GM23248 (cell line): Measurements from ENCODE around the gene PIP5KL1. TPM values are rescaled to one million over a fixed set of nuclear protein-coding genes. Genes with fewer than 3 reads are reported as not detected.
A peak's percentile ranks its signal among the peaks of the same experiment; 100 is the strongest.

Experiments used
- DNase-seq: peaks from one replicate; pipeline ENCODE4 v3.0.0-alpha.2; 2015
- H2AFZ ChIP-seq: fragments of 200-600 bp; sonication (generic); 2 replicates; pipeline ENCODE4 v1.6.1; 2016; ENCODE audit warnings: antibody characterized with exemption
- H3F3A ChIP-seq: fragments of 200-600 bp; sonication (generic); 2 replicates; pipeline ENCODE4 v1.6.1; 2016; ENCODE audit warnings: mild to moderate bottlenecking, antibody characterized with exemption, mixed run types; ENCODE audit not compliant: insufficient read depth
- H3K27ac ChIP-seq: fragments of 200-600 bp; sonication (generic); 2 replicates; pipeline ENCODE4 v1.5.1; 2016; ENCODE audit warnings: mild to moderate bottlenecking
- H3K27me3 ChIP-seq: fragments of 200-600 bp; sonication (generic); replicated peaks from 2 replicates; pipeline ENCODE4 v1.6.1; 2016; ENCODE audit warnings: mild to moderate bottlenecking; ENCODE audit not compliant: insufficient read depth
- H3K36me3 ChIP-seq: fragments of 200-600 bp; sonication (generic); 2 replicates; pipeline ENCODE4 v1.6.1; 2016; ENCODE audit warnings: low read depth, mild to moderate bottlenecking
- H3K4me1 ChIP-seq: fragments of 200-600 bp; sonication (generic); 2 replicates; pipeline ENCODE4 v1.6.1; 2016; ENCODE audit warnings: mild to moderate bottlenecking; ENCODE audit not compliant: insufficient read depth
- H3K4me2 ChIP-seq: fragments of 200-600 bp; sonication (generic); one replicate; pipeline ENCODE4 v1.6.1; 2016; ENCODE audit warnings: mild to moderate bottlenecking; ENCODE audit not compliant: unreplicated experiment
- H3K4me3 ChIP-seq: fragments of 200-600 bp; sonication (generic); 2 replicates; pipeline ENCODE4 v1.5.1; 2016; ENCODE audit warnings: mild to moderate bottlenecking
- H3K79me2 ChIP-seq: fragments of 200-600 bp; sonication (generic); 2 replicates; pipeline ENCODE4 v1.6.1; 2016; ENCODE audit warnings: mild to moderate bottlenecking; ENCODE audit not compliant: insufficient read depth
- H3K9ac ChIP-seq: fragments of 200-600 bp; sonication (generic); 2 replicates; pipeline ENCODE4 v1.6.1; 2016; ENCODE audit warnings: mild to moderate bottlenecking
- H3K9me2 ChIP-seq: fragments of 200-600 bp; sonication (generic); 2 replicates; pipeline ENCODE4 v1.6.1; 2016; ENCODE audit warnings: mixed run types, mild to moderate bottlenecking, moderate library complexity; ENCODE audit not compliant: insufficient read depth
- H3K9me3 ChIP-seq: fragments of 200-600 bp; sonication (generic); one replicate; pipeline ENCODE4 v1.6.1; 2017; ENCODE audit warnings: low read depth
- H4K20me1 ChIP-seq: fragments of 200-600 bp; sonication (generic); 2 replicates; pipeline ENCODE4 v1.6.0; 2016; ENCODE audit not compliant: insufficient read depth
- EZH2 ChIP-seq: fragments of 200-600 bp; sonication (generic); IDR thresholded peaks from 2 replicates; pipeline ENCODE4 v1.6.1; 2018; ENCODE audit warnings: antibody characterized with exemption, mild to moderate bottlenecking; ENCODE audit not compliant: insufficient read depth, poor library complexity, severe bottlenecking
- EZH2phosphoT487 ChIP-seq: fragments of 200-600 bp; sonication (generic); IDR thresholded peaks from 2 replicates; pipeline ENCODE4 v1.6.1; 2018; ENCODE audit warnings: antibody characterized with exemption, moderate library complexity, mild to moderate bottlenecking, low read depth; ENCODE audit not compliant: insufficient read depth
- WGBS, 2 experiments: methylation state at CpG; one replicate each; pipeline ENCODE4 v1.1.6; 2015 to 2017; ENCODE audit warnings: low lambda C conversion rate in 2 of 2, low coverage in 1 of 2; ENCODE audit errors: missing lambda C conversion rate in 2 of 2; 5-methylcytosine and 5-hydroxymethylcytosine counted together
- in situ Hi-C: fragments of 300-500 bp; cut with MboI; formaldehyde crosslinking; loops from 2 replicates; pipeline ENCODE4 v1.15.0; 2020
- polyA plus RNA-seq: library from polyadenylated mRNA; unstranded; fragments of >200 nt; fragmentation: Nextera tagmentation; extraction: Ambion mirVana; gene quantifications from 2 replicates; pipeline ENCODE4 v1.2.1, GENCODE V29; 2016
- total RNA-seq: library from RNA; depleted of rRNA; stranded (reverse); fragments of >200 nt; shearing (Covaris generic); gene quantifications from 2 replicates; pipeline ENCODE4 v1.2.3, GENCODE V29; 2014

The PIP5KL1 gene
- total and polyA plus RNA-seq, 2 experiments from 2014 or later = 5.5 to 8.8 TPM

DNA sequence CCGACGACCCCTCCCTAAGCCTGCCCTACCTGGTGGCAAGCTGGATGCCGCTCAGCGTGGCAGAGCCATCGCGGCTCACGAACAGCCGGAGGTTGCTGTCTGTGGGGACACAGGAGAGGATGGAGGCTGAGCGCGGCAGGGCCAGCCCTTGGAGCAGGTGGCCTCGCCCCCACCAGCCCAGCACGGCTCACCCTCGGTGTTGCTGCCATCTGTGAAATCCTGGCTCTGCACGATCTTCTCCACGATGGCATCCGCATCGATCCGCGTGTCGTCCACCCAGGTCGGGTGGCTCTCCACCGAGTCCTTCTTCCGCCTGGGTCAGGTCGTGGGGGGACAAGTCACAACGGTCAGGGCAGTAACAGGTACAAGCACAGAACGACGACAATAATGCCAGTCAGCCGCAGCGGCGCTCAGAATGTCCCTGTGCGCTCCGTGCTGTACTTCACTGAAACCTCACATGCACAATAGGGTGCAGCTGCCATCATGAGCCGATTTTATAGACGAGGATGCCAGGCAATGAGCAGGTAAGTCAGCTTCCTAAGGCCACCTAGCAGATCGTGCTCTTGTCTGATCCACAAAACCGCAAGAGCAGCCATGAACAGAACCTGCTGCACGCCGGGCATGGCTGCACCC is 14.1 kb upstream of the PIP5KL1 start:
- no peaks in the 10 kb centered on the region for H4K20me1 ChIP-seq
- no peak overlapping the region for H2AFZ ChIP-seq
- no peaks in the 10 kb centered on the region for H3F3A ChIP-seq
- no peak overlapping the region for H3K4me3 ChIP-seq
- no peaks in the 10 kb centered on the region for H3K79me2 ChIP-seq
- no peaks in the 10 kb centered on the region for H3K27me3 ChIP-seq
- TF ChIP-seq EZH2 (no peak), EZH2phosphoT487 (no peak)
- no peaks in the 10 kb centered on the region for H3K4me1 ChIP-seq
- no peaks in the 10 kb centered on the region; the same call in 1 of the 2 replicates for H3K36me3 ChIP-seq
- H3K9ac ChIP-seq = no peak overlapping the region
- no peaks in the 10 kb centered on the region for H3K9me2 ChIP-seq
- no peak for DNase-seq
- no peak overlapping the region for H3K27ac ChIP-seq
- WGBS, 2 experiments = 92 to 93% methylated on average over 38 of the region's 38 CpGs
- no peak overlapping the region for H3K4me2 ChIP-seq
- H3K9me3 ChIP-seq = no peaks in the 10 kb centered on the region
- in situ Hi-C loops = loop anchor here (10.0 kb wide), 2 partner anchors 90 to 160 kb away; no protein-coding TSS in a partner anchor

DNA sequence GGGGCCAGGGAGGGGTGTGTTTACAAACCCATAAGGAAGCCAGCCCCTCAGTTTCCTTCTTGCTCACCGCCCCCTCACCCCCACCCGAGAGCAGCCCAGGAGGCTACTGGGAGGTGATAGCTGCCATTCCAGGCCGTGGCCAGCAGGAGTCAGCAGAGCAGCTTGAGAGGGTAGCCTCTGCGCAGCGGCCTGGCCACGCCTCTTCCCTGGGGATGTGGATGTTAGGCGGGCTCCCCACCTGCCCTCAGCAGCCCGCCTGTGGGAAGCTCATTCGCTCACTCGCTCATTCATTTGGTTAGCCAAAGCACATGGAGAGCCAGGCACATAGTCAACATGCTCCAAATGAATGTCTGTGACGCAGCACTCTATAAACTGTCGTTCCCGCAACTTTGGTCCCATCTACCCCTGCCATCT is 13.2 kb upstream of the PIP5KL1 start:
- Histone ChIP-seq H3K27me3 (no peaks in the 10 kb centered on the region), H3K27ac (no peak overlapping the region), H3K36me3 (no peaks in the 10 kb centered on the region; the same call in 1 of the 2 replicates), H3F3A (no peaks in the 10 kb centered on the region), H3K9ac (no peak overlapping the region), H3K9me3 (no peaks in the 10 kb centered on the region), H3K4me1 (no peaks in the 10 kb centered on the region), H3K9me2 (no peaks in the 10 kb centered on the region), H3K79me2 (no peaks in the 10 kb centered on the region), H4K20me1 (no peaks in the 10 kb centered on the region), H3K4me3 (no peak overlapping the region), H3K4me2 (no peak overlapping the region), H2AFZ (no peak overlapping the region)
- in situ Hi-C loops = loop anchor here (10.0 kb wide), 2 partner anchors 91 to 161 kb away; no protein-coding TSS in a partner anchor
- TF ChIP-seq EZH2 (no peak), EZH2phosphoT487 (no peak)
- 23 to 26% methylated on average over 12 of the region's 13 CpGs for WGBS, 2 experiments
- DNase-seq = peak; percentile 89

DNA sequence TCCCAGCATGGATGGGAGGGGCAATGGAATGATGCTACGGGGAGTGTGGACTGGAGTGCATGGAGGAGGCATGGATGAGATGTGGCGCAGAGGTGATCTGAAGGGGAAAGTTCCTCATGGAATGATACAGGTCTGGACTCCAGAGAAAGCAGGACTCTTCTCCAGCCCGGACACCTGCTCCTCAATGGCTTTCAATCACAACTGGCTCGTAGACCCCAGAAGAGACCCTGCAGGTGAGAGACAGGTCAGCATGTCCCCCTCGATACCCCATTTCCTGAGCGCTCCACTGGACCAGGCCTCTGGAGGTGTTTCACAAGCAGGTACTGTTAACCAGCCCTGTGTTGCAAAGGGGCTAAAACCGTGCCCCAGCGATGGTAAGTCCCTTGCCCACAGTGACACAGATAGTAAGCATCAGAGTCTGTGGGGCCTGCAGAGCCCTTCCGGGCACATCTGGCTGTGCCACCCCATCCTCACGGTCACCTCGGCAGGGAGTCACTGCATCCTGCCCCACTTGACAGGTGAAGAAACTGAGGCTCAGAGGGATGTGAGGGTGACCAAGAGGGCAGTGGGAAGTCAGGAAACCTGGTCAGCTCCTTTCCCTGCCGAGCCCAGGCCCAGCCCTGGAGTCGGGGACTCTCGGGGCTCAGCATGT is 12.6 kb upstream of the PIP5KL1 start:
- H3K4me3 ChIP-seq = no peak overlapping the region
- WGBS, 2 experiments = 70 to 72% methylated on average over 14 of the region's 14 CpGs

DNA sequence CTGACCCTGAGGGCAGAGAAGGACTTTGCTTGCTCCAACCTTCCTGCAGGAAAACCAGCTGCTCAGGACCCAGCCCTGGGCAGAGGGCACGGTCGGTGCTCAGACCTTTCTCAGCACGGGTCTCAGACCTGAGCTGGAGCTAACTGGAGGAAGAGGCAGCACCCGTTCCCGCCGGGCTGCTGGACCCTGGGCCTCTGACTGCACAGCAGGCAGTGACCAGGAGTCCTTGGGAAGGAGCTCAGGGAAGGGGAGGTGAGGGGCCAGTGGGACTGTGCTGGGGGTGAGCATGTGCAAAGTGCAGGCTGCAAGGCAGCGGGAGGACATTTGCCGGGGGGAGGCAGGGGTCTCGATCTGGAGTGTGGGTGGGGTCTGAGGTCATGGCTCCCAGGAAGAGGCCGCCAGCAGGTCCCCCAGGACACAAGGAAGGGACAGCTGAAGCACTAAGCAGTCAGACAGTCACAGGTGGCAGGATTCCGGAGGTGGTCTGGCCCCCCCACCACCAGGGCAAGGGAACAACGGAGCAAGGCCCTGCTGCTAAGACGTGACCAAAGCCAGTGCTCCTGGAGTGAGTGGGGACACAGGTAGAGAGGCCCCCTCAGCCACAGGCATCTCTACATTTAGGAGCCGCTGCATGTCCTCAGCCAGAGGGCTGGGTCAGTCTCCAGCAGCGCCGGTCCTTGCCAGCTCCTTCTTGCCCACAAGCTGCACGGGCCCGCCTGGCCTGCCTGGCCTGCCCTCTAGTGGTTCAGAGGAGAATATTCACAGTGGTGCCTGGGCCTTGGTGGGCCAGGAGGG is 11.8 kb upstream of the PIP5KL1 start:
- TF ChIP-seq EZH2 (no peak), EZH2phosphoT487 (no peak)
- H4K20me1 ChIP-seq = no peaks in the 10 kb centered on the region
- H3K36me3 ChIP-seq = no peaks in the 10 kb centered on the region; the same call in 1 of the 2 replicates
- no peaks in the 10 kb centered on the region for H3K27me3 ChIP-seq
- no peak overlapping the region for H3K4me3 ChIP-seq
- H3K9ac ChIP-seq = no peak overlapping the region
- 0 out of 2 replicates have a peak, but pooled peaks cover 5% of the 10 kb centered on the region for H3K4me1 ChIP-seq
- no peaks in the 10 kb centered on the region for H3K9me2 ChIP-seq
- peak; percentile 86 for DNase-seq
- H3K79me2 ChIP-seq = peaks cover 2% of the 10 kb centered on the region
- H3K4me2 ChIP-seq = no peak overlapping the region
- no peak overlapping the region for H2AFZ ChIP-seq
- H3K27ac ChIP-seq = no peak overlapping the region
- H3F3A ChIP-seq = no peaks in the 10 kb centered on the region
- no peaks in the 10 kb centered on the region for H3K9me3 ChIP-seq
- 61% methylated on average over 18 of the region's 18 CpGs for WGBS, 2 experiments
- in situ Hi-C loops = loop anchor here (10.0 kb wide), 2 partner anchors 92 to 162 kb away; no protein-coding TSS in a partner anchor

More for the DNA sequence above, 12.6 kb upstream of the PIP5KL1 start:
- Histone ChIP-seq H4K20me1 (no peaks in the 10 kb centered on the region), H3K9ac (no peak overlapping the region), H2AFZ (no peak overlapping the region), H3K27me3 (no peaks in the 10 kb centered on the region), H3K4me2 (no peak overlapping the region), H3K9me2 (no peaks in the 10 kb centered on the region), H3F3A (no peaks in the 10 kb centered on the region), H3K27ac (no peak overlapping the region), H3K9me3 (no peaks in the 10 kb centered on the region), H3K4me1 (0 out of 2 replicates have a peak, but pooled peaks cover 5% of the 10 kb centered on the region), H3K79me2 (no peaks in the 10 kb centered on the region), H3K36me3 (no peaks in the 10 kb centered on the region; the same call in 1 of the 2 replicates)
- no peak for TF ChIP-seq EZH2phosphoT487
- no peak for TF ChIP-seq EZH2
- DNase-seq = no peak
- in situ Hi-C loops = loop anchor here (10.0 kb wide), 2 partner anchors 92 to 162 kb away; no protein-coding TSS in a partner anchor
